GM18907 (cell line): ENCODE results near the gene DCDC2C.

Source experiments
- ATAC-seq: cut with Tn5 transposase; IDR thresholded peaks from one replicate; pipeline ENCODE4 v1.9.1; 2021; ENCODE audit warnings: mild to moderate bottlenecking, moderate library complexity; ENCODE audit not compliant: unreplicated experiment

Gene DCDC2C

DNA sequence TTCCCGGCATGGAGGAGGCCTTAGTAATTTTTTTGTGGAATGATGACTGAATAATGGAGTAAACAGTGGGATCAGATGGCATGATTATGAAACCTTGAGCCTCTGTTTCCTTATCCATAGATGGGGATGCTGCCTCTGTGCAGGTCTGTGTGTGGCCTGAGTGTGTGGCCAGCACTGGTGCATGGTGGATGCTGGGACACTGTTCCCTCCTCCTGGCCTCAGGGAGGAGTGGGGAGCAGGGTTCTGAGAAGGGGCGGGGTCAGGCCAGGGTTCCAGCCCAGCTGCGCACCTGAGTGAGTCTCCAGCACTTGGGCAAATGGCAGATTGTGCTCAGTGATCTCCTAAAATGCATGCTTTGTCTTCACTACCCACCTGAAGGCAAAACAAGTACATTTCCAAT lies 66.4 kb downstream of the DCDC2C start:
- ATAC-seq, result no peak

DNA sequence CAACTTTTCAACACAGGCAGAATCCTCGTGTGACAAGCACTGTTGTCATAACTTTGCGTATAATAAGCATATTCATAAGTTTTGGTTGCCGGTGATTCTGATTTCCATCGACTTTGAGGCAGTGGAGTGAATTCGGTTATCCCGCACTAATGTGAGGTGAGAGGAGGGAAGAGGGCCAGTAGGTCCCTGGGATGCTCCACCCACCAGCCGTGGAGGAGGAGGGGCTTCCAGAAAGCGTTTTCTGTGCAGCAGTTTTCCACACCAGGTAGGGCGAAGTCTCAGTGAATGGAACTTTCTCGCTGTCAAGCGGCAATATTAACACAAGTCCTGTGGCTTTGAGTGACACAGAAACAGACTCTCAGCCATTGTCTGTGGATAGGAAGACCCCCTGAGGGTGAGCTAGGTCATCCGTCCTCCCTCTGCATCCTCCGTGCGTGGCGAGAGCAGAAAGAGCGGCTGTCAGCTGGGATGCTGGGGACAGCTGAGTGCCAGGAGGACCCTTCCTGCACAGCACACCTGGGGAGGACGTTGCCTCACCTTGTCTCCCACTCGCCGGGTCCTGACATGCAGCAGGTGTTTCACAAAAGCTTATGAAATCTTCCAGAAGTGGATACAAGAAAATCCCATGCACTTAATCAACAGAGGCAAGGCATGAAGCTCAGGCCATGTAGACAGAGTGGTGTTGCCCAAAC lies 67.5 kb downstream of the DCDC2C start:
- ATAC-seq, result no peak

DNA sequence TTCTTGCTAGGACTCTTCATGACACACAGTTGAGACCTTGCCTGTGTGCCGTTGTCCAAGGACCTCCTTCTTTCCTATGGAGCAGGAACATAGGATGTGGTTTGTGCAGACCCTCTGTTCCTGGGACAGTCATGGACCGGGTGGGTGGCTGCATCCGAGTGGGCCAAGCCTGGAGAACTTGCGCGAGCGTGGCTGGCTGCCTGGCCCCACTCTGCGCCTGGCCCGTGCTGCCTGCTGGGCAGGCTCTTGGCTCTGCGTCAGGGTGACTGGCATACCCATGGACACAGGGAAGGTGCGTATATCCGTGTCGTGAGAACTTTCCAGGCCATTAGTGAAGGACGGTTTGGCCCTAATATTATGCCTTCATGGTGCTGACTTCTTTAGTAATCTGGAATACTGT lies 68.2 kb downstream of the DCDC2C start:
- no peak for ATAC-seq

DNA sequence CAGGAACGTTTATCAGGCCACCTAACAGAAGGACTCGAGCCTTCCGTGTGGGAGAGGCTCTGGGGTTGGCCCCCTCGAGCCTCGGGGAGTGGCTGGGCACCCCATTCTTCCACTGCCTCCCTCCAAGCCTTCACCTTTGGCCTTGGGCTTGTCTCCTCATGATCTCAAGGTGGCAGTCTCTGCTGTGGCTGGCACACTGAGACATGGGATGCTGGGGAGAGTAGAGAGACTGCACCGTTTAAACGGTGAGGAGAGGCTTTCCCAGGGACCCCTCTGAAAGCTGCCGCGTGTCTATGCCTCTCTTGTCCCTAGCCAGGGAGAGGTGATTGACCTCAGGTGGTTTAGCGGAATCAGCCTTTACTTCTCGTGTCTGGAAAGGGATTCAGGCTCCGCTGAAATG lies 71.0 kb downstream of the DCDC2C start:
- no peak for ATAC-seq

DNA sequence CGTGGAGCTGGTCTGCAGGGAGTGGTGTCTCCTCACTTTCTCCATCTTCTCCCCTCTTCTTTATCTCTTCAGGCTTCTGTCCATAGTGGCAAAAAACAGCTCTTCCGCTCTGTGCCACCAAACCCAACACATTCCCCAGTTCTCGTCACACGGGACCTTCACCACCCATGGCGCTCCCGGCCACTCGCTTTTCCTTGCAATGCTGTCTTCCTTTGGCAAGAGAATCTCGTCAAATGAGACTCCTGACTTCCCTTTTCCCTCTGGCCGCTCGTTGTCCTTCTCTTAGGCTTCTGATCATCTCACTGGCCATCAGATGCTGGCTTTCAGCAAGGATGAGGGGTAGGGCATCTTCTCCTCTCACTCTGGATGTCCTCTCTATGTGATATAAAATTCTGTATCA lies 72.9 kb downstream of the DCDC2C start:
- ATAC-seq, result no peak

DNA sequence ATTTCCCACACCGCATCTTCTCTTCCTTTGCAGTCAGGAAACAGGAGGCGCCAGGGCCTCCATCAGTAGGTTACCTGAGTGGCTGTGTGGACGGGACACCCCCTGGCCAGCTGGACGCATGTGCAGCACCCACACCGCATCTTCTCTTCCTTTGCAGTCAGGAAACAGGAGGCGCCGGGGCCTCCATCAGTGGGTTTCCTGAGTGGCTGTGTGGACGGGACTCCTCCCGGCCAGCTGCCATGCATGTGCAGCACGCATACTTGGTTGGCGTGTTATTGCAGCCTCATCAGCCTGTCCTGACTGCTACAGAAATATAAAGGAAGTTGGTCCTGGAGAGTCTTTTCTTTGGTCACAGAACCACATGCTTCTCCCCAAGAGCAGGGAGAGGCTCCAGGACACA lies 74.6 kb downstream of the DCDC2C start:
- ATAC-seq, result no peak

DNA sequence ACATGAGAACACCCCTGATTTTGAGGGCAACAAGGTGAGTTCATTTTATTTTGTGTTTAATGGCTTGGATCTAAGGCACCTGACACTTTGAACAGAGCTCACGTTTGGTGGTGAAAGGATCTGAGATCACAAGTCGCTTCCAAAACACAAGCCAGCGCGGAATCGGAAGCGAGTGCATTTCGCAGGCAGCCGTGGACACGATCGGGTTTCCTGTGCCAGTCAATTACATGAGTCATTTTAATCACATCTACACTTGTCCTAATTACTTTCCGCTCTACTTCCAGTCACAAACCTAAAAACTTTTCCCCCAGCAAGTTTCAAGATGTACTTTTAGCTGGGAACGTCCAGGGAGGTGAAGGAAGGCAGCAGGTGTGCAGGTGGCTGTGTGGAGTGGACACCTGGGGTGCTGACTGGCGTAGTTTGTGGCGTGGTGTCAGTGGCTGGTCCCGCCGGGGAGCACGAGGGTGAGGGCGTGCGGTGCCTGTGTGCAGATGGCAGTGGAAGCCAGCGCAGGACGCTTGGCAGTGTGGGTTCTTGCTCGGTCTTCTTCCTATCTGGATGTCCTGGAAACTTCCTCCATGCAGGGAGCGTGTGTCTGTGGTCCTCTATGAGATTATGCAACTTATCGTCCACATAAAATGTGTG lies 75.6 kb downstream of the DCDC2C start:
- no peak for ATAC-seq

DNA sequence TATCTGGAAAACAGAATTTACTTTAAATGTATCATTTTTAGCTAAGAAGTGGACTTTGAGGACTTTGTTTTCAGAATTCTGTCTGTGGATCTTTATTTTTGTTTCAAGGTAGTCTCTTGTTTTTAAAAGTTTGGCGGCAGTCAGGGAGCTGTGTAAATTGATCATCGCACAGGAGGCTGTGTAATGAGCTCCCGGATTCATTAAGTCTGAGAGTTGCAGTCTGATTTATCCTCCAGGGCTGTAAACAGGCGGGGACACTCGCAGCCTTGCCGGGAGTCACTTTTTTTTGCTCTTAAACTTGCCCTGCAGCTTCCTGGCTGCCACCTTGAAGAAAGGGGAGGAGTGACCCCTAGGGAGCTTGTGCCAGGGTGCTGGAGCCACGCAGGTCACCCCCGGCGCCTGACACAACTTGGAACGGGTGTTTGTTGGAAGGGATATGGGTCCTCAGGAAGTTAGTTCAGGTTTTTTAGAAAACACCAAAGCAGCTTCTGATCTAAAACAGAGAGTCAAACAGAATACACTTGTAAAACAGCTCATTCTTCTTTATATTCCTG lies 76.2 kb downstream of the DCDC2C start:
- no peak for ATAC-seq

DNA sequence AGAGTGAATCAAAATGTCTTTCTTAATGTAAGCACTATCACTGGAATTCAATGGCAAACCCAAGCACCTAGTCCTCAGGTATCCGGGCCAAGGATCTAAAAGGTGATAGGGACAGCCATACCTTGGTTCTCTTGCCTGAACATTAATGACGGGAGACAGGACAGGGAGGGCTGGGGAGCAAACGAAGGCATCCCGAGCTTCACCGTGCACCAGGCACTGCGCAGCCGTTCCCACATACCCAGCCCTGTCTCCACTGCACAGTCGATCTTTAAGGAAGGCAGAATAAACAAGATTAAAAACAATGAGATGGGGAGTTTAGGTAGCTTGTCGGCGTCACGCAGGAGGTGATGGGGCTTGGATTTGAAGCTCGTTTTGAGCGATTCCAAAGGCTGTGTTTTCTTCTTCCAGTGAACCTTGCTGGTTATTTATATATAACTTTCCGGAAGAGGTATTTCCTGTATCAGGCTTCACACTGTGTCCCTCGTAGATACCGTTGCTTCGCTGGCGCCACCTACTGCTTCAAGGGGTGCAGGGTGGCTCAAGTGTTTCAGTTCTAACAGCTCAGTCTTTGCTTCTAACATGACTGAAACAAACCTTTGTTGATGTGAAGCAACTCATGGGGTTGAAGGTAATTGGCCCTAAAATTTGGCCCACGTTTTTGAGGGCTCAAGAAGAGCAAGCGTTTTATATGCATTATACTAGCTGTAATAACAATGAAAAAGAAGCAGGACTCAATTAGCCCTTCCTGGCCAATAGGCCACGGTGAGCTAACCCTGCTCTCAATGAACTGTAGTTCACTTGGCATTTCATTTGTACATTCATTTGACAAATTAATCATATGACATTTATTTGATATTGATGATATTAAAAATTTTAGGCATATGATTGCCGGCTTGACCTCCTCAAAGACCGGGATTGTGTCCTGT lies 77.4 kb downstream of the DCDC2C start:
- peak; percentile 100 for ATAC-seq

DNA sequence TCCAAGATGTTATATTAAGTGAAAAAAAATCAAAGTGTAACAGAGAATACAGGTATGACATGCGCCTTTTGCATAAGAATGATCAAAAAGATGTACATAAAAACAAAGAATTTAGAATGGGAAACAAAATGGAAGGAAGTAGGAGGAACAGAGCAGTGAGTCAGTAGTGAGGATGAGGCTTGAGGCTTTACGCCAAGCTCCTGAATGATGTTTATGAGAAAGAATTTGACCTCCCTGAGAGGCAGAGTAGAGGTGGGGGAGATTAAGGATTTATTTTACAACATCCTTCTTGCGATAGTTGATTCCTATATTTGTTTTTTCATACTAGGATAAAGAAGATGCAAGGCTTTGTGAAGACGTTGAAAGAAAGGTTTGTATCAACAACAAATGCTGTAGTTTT lies 81.4 kb downstream of the DCDC2C start:
- ATAC-seq, result no peak

DNA sequence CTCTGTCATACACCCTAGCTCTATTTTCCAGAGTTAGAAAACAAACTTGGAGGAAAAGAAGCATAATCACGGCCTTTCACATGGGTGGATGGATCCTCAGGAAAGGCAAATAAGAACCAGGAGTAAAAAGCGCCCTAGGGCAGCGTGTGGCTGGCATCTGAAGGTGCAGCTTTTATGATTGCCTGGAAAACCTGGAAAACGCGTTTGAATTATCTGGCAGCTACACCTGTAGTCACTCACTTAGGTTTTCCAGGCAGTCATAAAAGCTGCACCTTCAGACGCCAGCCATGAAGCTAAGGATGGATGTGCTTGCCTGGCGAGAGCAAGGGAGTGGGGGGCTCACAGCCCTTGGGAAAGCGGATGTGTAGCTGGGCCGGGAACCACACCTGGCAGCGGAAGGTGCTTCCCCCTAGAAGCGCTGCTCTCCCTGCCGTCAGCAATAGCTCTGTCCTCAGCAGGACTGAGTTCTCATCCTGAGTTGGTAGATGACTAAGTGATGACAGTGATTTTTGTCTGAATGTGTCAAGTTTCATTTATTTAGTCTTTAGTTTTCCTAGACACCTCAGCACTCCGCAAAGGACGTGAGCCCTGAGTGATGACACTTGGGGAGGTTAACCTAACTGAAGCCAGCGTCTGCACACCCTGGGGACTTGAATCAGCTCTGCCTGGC lies 82.0 kb downstream of the DCDC2C start:
- ATAC-seq, result no peak

DNA sequence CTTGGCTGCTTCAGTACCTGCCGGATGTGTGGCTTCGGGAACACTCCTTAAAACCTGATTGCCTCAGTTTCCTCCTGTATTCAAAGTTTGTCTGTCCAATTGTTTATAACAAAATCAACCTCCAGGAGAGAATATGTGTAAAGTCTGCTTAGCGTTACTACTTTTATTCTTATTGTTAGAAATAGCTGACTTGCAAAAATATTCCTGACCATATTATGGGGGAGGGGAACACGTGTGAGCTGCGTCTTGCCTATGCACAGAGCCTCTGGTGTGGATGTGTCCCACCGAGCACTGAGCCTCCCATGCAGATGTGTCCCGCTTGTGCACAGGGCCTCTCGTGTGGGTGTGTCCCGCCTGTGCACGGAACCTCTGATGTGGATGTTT lies 82.5 kb downstream of the DCDC2C start:
- ATAC-seq, result no peak

DNA sequence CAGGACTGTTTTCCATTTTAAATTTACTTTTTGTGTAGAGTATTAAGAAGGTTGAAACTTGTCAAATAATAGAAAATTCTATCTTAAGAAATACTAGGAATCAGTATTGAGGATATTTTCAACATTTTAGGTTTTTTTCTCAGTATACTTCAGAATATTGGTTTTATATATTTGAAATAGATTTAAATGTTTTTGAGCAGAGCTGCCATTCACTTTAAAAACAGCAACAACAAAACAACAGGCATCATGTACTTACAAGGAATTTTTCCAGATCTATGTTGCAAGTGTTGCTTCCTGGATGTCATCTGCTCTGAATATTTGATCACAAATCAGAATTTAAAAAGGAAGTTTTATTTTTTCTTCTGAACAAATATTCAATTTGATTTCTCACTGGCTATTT lies 84.4 kb downstream of the DCDC2C start:
- ATAC-seq, result no peak

DNA sequence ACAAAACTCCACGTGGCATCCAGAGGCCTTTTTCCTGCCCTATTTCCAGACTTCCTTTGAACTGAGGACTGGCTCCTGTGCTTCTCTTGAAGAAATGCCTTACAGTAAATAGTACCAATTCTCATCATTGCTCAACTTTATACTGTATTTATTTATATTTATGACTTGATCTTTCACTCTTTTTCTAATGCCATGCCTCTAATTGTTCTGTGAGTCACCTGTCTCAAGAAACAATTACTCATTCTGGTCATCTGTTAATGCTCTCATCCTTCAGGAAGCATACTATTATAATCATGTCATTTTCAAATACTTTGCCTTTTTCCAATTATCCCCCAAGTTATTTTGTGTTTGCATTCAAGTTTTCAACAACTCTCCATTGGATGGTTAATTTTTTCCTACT lies 85.9 kb downstream of the DCDC2C start:
- no peak for ATAC-seq

DNA sequence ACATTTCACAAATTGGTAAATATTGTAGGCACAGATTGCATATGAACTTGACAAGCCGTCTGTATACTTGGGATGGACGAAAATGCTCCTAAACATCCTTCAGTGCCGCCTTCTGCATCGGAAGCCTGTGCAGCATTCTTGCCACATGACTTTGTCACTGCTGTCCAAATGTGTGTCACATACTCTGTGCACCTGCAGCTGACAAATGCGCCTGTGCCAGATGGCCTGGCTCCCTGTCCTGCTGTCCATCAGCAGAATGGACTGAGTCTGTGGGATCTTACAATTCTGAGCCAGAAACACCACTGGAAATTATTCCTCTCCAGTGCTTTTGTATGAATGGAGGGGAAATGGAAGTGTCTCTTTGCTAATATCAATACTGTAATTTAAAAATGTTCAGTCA lies 89.9 kb downstream of the DCDC2C start:
- no peak for ATAC-seq

DNA sequence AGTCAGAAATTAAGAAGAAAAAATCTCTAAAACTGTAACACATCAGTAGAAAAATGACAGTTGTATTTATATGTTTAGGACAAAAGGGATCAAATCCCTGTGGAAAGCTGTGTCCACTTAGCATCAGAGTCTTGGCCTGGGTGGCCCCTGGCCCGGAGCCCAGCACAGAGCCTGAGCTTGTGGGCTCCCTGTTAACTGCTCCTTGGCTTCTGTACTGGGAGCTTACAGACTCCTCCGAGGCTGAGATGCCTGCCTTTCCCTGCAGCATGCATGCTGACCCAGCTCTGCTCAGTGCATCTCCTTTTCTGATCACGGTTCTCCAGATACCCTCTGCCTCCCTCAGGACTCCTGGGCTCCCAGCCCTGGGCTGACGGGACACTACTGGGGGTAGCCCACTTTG lies 98.1 kb downstream of the DCDC2C start:
- ATAC-seq, result no peak

DNA sequence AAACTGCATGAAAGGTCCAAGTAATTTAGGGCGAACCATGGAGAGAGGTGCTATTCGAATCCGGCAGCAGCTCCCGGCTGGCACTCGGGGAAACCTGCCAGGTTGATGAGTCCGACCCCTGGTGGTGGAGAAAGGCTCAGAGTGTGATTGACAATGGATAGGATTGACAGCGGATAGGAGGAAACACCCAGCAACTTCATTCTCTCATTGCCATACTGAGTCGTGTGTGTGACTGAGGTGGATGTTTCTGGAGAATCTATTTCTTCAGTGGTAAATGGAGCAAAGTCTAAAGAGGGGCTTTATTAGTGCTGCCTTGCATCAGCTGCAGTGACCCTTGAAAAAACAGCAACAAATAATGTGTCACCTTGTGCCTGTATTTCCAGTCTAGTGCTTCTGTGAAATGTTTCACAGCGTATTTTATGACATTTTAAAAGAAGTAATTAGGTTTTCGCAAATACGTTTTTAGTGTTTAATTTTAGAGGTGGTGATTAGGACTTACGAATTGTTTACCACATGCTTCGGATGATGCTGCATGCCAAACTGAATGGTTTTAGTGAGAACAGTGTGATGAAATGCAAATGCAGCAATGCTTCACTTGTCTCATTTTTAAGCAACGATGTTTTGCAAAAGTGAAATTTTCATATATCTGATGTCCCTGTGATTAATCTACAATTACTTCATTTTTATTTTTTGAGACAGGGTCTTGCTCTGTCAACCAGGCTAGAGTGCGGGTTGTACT lies 102.0 kb downstream of the DCDC2C start:
- ATAC-seq, result peak; percentile 58

DNA sequence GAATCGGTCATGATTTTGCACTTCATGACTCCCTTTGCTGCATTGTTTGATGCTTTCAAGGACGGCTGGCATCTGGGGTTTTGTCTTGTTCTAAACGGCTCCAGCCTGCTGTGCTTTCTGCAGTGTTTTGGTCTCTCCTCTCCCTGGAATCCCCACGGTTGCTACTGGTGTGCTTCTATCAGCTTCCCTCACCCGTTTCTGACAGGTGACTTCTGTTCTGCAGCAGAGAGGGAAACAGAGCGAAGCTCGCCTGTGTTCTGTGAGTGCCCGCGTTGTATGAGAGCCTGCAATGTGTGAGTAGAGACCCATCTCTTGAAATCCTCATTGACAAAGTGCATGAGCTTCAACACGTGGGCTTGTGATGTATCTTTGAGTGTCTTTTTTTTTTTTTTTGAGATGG lies 102.8 kb downstream of the DCDC2C start:
- no peak for ATAC-seq

DNA sequence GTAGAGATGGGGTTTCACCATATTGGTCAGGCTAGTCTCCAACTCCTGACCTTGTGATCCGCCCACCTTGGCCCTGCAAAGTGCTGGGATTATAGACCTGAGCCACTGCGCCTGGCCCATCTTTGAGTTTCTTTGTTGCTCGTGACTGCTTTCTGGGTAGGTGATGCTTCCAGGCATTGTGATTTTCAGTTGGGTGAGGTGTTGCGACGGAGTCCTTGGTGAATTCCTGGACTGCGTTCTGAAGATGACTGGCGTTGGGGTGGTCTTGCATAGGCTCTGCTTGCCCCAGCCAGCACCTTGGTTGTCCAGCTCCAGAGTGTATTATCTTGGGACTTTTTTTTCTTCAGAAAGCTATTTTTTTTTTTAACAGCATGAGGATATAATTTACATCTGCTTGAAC lies 103.4 kb downstream of the DCDC2C start:
- no peak for ATAC-seq

DNA sequence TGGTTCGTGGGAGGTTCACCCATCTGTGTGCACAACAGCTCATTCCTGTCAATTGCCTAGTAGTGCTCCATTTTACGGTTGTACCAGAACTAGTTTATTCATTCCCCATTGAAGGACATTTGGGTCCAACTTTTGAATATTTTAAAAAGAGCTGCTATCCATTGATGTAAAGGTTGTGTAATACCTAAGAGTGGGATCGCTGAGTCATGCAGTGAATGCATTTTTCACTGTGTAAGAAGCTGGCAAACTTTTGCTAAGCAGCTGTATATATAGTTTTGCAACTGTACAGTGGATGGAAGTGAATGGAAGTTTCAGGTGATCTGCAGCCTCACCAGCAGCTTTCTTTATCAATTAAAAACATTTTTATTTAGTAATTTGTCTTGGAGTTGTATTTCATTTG lies 104.5 kb downstream of the DCDC2C start:
- no peak for ATAC-seq
